ENCODE results near the gene VAV3.

Gene VAV3

GRCh38 chr1:107820801-107821200 lies 144.2 kb downstream of the VAV3 start:
- CTCF ChIA-PET, result interaction anchor here (1.2 to 1.6 kb wide), 2 partner anchors 39 to 43 kb away, joined by 3 to 5 read pairs; no protein-coding TSS in a partner anchor
- no peak for DNase-seq (ENCODE audit: extremely low spot score)
- TF ChIP-seq CTCF (IDR thresholded peaks at IDR 0.05; ENCODE audit: control extremely low read depth, extremely low read depth, low read depth, missing control alignments), result no peak
- POLR2A ChIA-PET, result no interaction called here

GRCh38 chr1:107817935-107818334 lies 147.0 kb downstream of the VAV3 start:
- CTCF ChIA-PET, result no interaction called here
- no peak for DNase-seq (ENCODE audit: extremely low spot score)
- no peak for TF ChIP-seq CTCF (IDR thresholded peaks at IDR 0.05; ENCODE audit: control extremely low read depth, extremely low read depth, low read depth, missing control alignments)
- POLR2A ChIA-PET, result no interaction called here

- POLR2A ChIA-PET, result no interaction called here
- TF ChIP-seq CTCF (IDR thresholded peaks at IDR 0.05; ENCODE audit: control extremely low read depth, extremely low read depth, low read depth, missing control alignments), result no peak
- DNase-seq (ENCODE audit: extremely low spot score), result no peak
- CTCF ChIA-PET, result interaction anchor here (1.6 kb wide), 1 partner anchor 109 kb away, joined by 3 read pairs; no protein-coding TSS in a partner anchor
Measured at GRCh38 chr1:107817206-107817605, 147.8 kb downstream of the VAV3 start.

GRCh38 chr1:107810291-107810951 lies 154.6 kb downstream of the VAV3 start:
- ChIA-PET CTCF (interaction anchor here (0.8 kb wide), 1 partner anchor 16 kb away, joined by 3 read pairs; no protein-coding TSS in a partner anchor), POLR2A (no interaction called here)
- DNase-seq (ENCODE audit: extremely low spot score), result no peak
- no peak for TF ChIP-seq CTCF (IDR thresholded peaks at IDR 0.05; ENCODE audit: control extremely low read depth, extremely low read depth, low read depth, missing control alignments)

- TF ChIP-seq CTCF (IDR thresholded peaks at IDR 0.05; ENCODE audit: control extremely low read depth, extremely low read depth, low read depth, missing control alignments), result no peak
- DNase-seq (ENCODE audit: extremely low spot score), result no peak
- ChIA-PET POLR2A (no interaction called here), CTCF (no interaction called here)
Measured at GRCh38 chr1:107807855-107808254, 157.1 kb downstream of the VAV3 start.

GRCh38 chr1:107807405-107807804 lies 157.6 kb downstream of the VAV3 start:
- TF ChIP-seq CTCF (IDR thresholded peaks at IDR 0.05; ENCODE audit: control extremely low read depth, extremely low read depth, low read depth, missing control alignments), result no peak
- DNase-seq (ENCODE audit: extremely low spot score), result no peak
- POLR2A ChIA-PET, result no interaction called here
- CTCF ChIA-PET, result no interaction called here

Measured in GM10248 (cell line).